HEK293 (cell line): ENCODE measurements around the gene KPTN.

ENCODE experiments used
- CTCF ChIP-seq: fragments of 450-650 bp; formaldehyde crosslinking; IDR thresholded peaks from 2 replicates; pipeline ENCODE4 v1.5.1; 2016; ENCODE audit warnings: missing biosample characterization, missing genetic modification characterization
- HOXA7 ChIP-seq: sonication (generic); formaldehyde crosslinking; IDR thresholded peaks from 2 replicates; pipeline ENCODE4 v1.8.1; 2022; ENCODE audit warnings: missing genetic modification reagents, borderline replicate concordance
- REPIN1 ChIP-seq: fragments of 450-650 bp; formaldehyde crosslinking; IDR thresholded peaks from 2 replicates; pipeline ENCODE4 v1.5.1; 2017; ENCODE audit warnings: missing biosample characterization, missing genetic modification characterization, low read depth
- SP7 ChIP-seq: fragments of 450-650 bp; formaldehyde crosslinking; IDR thresholded peaks from 2 replicates; pipeline ENCODE4 v1.5.1; 2016; ENCODE audit warnings: missing biosample characterization, missing genetic modification characterization
- TCF7L2 ChIP-seq: IDR thresholded peaks from 2 replicates; pipeline ENCODE4 v1.6.1; 2011; ENCODE audit warnings: low read depth, mild to moderate bottlenecking, inconsistent platforms, low read length, moderate library complexity, borderline replicate concordance
- ZBTB20 ChIP-seq: fragments of 450-650 bp; formaldehyde crosslinking; IDR thresholded peaks from 2 replicates; pipeline ENCODE4 v1.5.1; 2016; ENCODE audit warnings: missing biosample characterization, missing genetic modification characterization
- ZBTB44 ChIP-seq: fragments of 450-650 bp; IDR thresholded peaks from 2 replicates; pipeline ENCODE4 v1.5.1; 2018; ENCODE audit warnings: missing biosample characterization, mild to moderate bottlenecking, missing genetic modification characterization
- ZFP69B ChIP-seq: fragments of 450-650 bp; formaldehyde crosslinking; IDR thresholded peaks from 2 replicates; pipeline ENCODE4 v1.5.1; 2016; ENCODE audit warnings: missing biosample characterization, missing genetic modification characterization
- ZNF214 ChIP-seq: fragments of 450-650 bp; formaldehyde crosslinking; IDR thresholded peaks from 2 replicates; pipeline ENCODE4 v1.5.1; 2017; ENCODE audit warnings: missing biosample characterization, mild to moderate bottlenecking, missing genetic modification characterization, borderline replicate concordance
- ZNF274 ChIP-seq, 2 experiments: fragments of 200-500 bp in 1 of 2; fragments of 450-650 bp in 1 of 2; sonication (Bioruptor generic) in 1 of 2; formaldehyde crosslinking in 1 of 2; IDR thresholded peaks; 2 replicates each; pipeline versions ENCODE4 v1.5.1 to v1.6.1; 2014 to 2016; ENCODE audit warnings: borderline replicate concordance in 1 of 2, inconsistent platforms in 1 of 2, low read length in 1 of 2, missing biosample characterization in 1 of 2, missing genetic modification characterization in 1 of 2
- ZNF366 ChIP-seq: fragments of 450-650 bp; formaldehyde crosslinking; conservative IDR thresholded peaks from 2 replicates; pipeline ENCODE4 v1.5.1; 2016; ENCODE audit warnings: missing biosample characterization, missing genetic modification characterization
- ZNF558 ChIP-seq: fragments of 450-650 bp; formaldehyde crosslinking; IDR thresholded peaks from 2 replicates; pipeline ENCODE4 v1.5.1; 2016; ENCODE audit warnings: missing biosample characterization, missing genetic modification characterization
- ZNF629 ChIP-seq: fragments of 450-650 bp; formaldehyde crosslinking; IDR thresholded peaks from 2 replicates; pipeline ENCODE4 v1.5.1; 2017; ENCODE audit warnings: missing biosample characterization, missing genetic modification characterization
- ZNF704 ChIP-seq: fragments of 450-650 bp; formaldehyde crosslinking; IDR thresholded peaks from 2 replicates; pipeline ENCODE4 v1.5.1; 2016; ENCODE audit warnings: missing biosample characterization, missing genetic modification characterization

- TF ChIP-seq SP7 (tag by site-specific recombination) = no peak
- TF ChIP-seq CTCF (tag by site-specific recombination) = no peak
- no peak for TF ChIP-seq ZNF704 (tag by site-specific recombination)
- TF ChIP-seq ZBTB20 (tag by site-specific recombination) = no peak
- no peak for TF ChIP-seq ZNF274 (IDR thresholded peaks at IDR 0.05; ENCODE audit: low read length)
- no peak for TF ChIP-seq ZNF274 (tag by site-specific recombination; IDR thresholded peaks at IDR 0.05; ENCODE audit: borderline replicate concordance)
- no peak for TF ChIP-seq REPIN1 (tag by site-specific recombination)
- TF ChIP-seq ZNF629 (tag by site-specific recombination) = no peak
- TF ChIP-seq ZFP69B (tag by site-specific recombination) = no peak
- TF ChIP-seq TCF7L2 = no peak
- TF ChIP-seq ZNF366 (tag by site-specific recombination) = no peak
- no peak for TF ChIP-seq ZBTB44 (tag by site-specific recombination)
- no peak for TF ChIP-seq ZNF558
- no peak for TF ChIP-seq ZNF214 (tag by site-specific recombination)
- TF ChIP-seq HOXA7 (CRISPR knock-in tag) = no peak
Measured at GRCh38 chr19:47461876-47462275, 22.1 kb downstream of the KPTN start.
